Measurements from ENCODE around the gene KCNJ8.
"Not testable (repeated sequence)": the region's sequence is repeated elsewhere in the genome, so short reads cannot be mapped to it uniquely, and the experiment has no call there.

Gene KCNJ8

GRCh38 chr12:21774358-21775132, at the start of gene KCNJ8:
Gene KCNJ8, minus strand, starts transcription at chr12:21774706. Its CDS starts 1,090 bp downstream, at chr12:21773616.
- Mint-ChIP-seq H3K36me3 (ENCODE audit: low read depth) (no peaks in the 10 kb centered on the region), H3K9me3 (no peaks in the 10 kb centered on the region), H3K27ac (no peak within 1 kb of the TSS), H3K4me3 (peak within 1 kb of the TSS; percentile 53), H3K27me3 (peaks cover 53% of the 10 kb centered on the region), H3K4me1 (ENCODE audit: low read depth) (peaks cover 12% of the 10 kb centered on the region)
- peak; percentile 32 for DNase-seq

GRCh38 chr12:21823581-21823980, 49.1 kb upstream of the KCNJ8 start:
- Mint-ChIP-seq H3K36me3 (ENCODE audit: low read depth) (no peaks in the 10 kb centered on the region), H3K27me3 (peaks cover 6% of the 10 kb centered on the region), H3K9me3 (no peaks in the 10 kb centered on the region), H3K27ac (no peak overlapping the region), H3K4me3 (no peak overlapping the region), H3K4me1 (ENCODE audit: low read depth) (no peaks in the 10 kb centered on the region)
- no peak for DNase-seq

GRCh38 chr12:21819678-21820077, 45.2 kb upstream of the KCNJ8 start:
- Mint-ChIP-seq H3K9me3 (no peaks in the 10 kb centered on the region), H3K27ac (no peak overlapping the region), H3K4me1 (ENCODE audit: low read depth) (no peaks in the 10 kb centered on the region), H3K27me3 (no peaks in the 10 kb centered on the region), H3K36me3 (ENCODE audit: low read depth) (no peaks in the 10 kb centered on the region), H3K4me3 (no peak overlapping the region)
- no peak for DNase-seq

GRCh38 chr12:21819236-21819635, 44.7 kb upstream of the KCNJ8 start:
- DNase-seq = no peak
- no peaks in the 10 kb centered on the region for H3K36me3 Mint-ChIP-seq (ENCODE audit: low read depth)
- H3K9me3 Mint-ChIP-seq = no peaks in the 10 kb centered on the region
- no peaks in the 10 kb centered on the region for H3K4me1 Mint-ChIP-seq (ENCODE audit: low read depth)
- H3K4me3 Mint-ChIP-seq = no peak overlapping the region
- no peaks in the 10 kb centered on the region for H3K27me3 Mint-ChIP-seq
- no peak overlapping the region for H3K27ac Mint-ChIP-seq

- no peak for DNase-seq
- no peak overlapping the region for H3K4me3 Mint-ChIP-seq
- H3K4me1 Mint-ChIP-seq (ENCODE audit: low read depth) = no peaks in the 10 kb centered on the region
Measured at GRCh38 chr12:21818627-21819026, 44.1 kb upstream of the KCNJ8 start.

GRCh38 chr12:21815306-21816062, 41.0 kb upstream of the KCNJ8 start:
- no peak for DNase-seq
- H3K4me3 Mint-ChIP-seq = no peak overlapping the region
- no peaks in the 10 kb centered on the region for H3K9me3 Mint-ChIP-seq
- no peaks in the 10 kb centered on the region for H3K27me3 Mint-ChIP-seq
- no peaks in the 10 kb centered on the region for H3K4me1 Mint-ChIP-seq (ENCODE audit: low read depth)
- no peaks in the 10 kb centered on the region for H3K36me3 Mint-ChIP-seq (ENCODE audit: low read depth)
- H3K27ac Mint-ChIP-seq = no peak overlapping the region

More at GRCh38 chr12:21818627-21819026, 44.1 kb upstream of the KCNJ8 start:
- H3K27ac Mint-ChIP-seq = no peak overlapping the region
- H3K27me3 Mint-ChIP-seq = no peaks in the 10 kb centered on the region
- no peaks in the 10 kb centered on the region for H3K9me3 Mint-ChIP-seq
- no peaks in the 10 kb centered on the region for H3K36me3 Mint-ChIP-seq (ENCODE audit: low read depth)

- H3K27me3 Mint-ChIP-seq = no peaks in the 10 kb centered on the region
- no peaks in the 10 kb centered on the region for H3K36me3 Mint-ChIP-seq (ENCODE audit: low read depth)
- H3K4me3 Mint-ChIP-seq = no peak overlapping the region
- H3K4me1 Mint-ChIP-seq (ENCODE audit: low read depth) = no peaks in the 10 kb centered on the region
- no peak for DNase-seq
- no peak overlapping the region for H3K27ac Mint-ChIP-seq
- peaks cover 2% of the 10 kb centered on the region for H3K9me3 Mint-ChIP-seq
Measured at GRCh38 chr12:21814814-21815213, 40.3 kb upstream of the KCNJ8 start.

- DNase-seq = no peak
- H3K9me3 Mint-ChIP-seq = peaks cover 2% of the 10 kb centered on the region
- no peaks in the 10 kb centered on the region for H3K4me1 Mint-ChIP-seq (ENCODE audit: low read depth)
- no peaks in the 10 kb centered on the region for H3K27me3 Mint-ChIP-seq
- H3K36me3 Mint-ChIP-seq (ENCODE audit: low read depth) = no peaks in the 10 kb centered on the region
- no peak overlapping the region for H3K4me3 Mint-ChIP-seq
- no peak overlapping the region for H3K27ac Mint-ChIP-seq
Measured at GRCh38 chr12:21814327-21814726, 39.8 kb upstream of the KCNJ8 start.

- Mint-ChIP-seq H3K9me3 (peaks cover 2% of the 10 kb centered on the region), H3K27me3 (no peaks in the 10 kb centered on the region), H3K4me1 (ENCODE audit: low read depth) (no peaks in the 10 kb centered on the region), H3K4me3 (no peak overlapping the region), H3K27ac (no peak overlapping the region), H3K36me3 (ENCODE audit: low read depth) (no peaks in the 10 kb centered on the region)
- no peak for DNase-seq
Measured at GRCh38 chr12:21813751-21814150, 39.2 kb upstream of the KCNJ8 start.

GRCh38 chr12:21813125-21813524, 38.6 kb upstream of the KCNJ8 start:
- Mint-ChIP-seq H3K27me3 (no peaks in the 10 kb centered on the region), H3K27ac (no peak overlapping the region), H3K4me3 (no peak overlapping the region), H3K9me3 (peaks cover 2% of the 10 kb centered on the region), H3K36me3 (ENCODE audit: low read depth) (no peaks in the 10 kb centered on the region), H3K4me1 (ENCODE audit: low read depth) (no peaks in the 10 kb centered on the region)
- no peak for DNase-seq

GRCh38 chr12:21812340-21812739, 37.8 kb upstream of the KCNJ8 start:
- not testable (repeated sequence) for DNase-seq; H3K36me3 Mint-ChIP-seq (ENCODE audit: low read depth); H3K27ac Mint-ChIP-seq; H3K9me3 Mint-ChIP-seq; H3K27me3 Mint-ChIP-seq; H3K4me1 Mint-ChIP-seq (ENCODE audit: low read depth); H3K4me3 Mint-ChIP-seq

GRCh38 chr12:21809100-21809499, 34.6 kb upstream of the KCNJ8 start:
- no peaks in the 10 kb centered on the region for H3K27me3 Mint-ChIP-seq
- DNase-seq = no peak
- peaks cover 2% of the 10 kb centered on the region for H3K9me3 Mint-ChIP-seq
- no peaks in the 10 kb centered on the region for H3K4me1 Mint-ChIP-seq (ENCODE audit: low read depth)
- H3K4me3 Mint-ChIP-seq = no peak overlapping the region
- no peak overlapping the region for H3K27ac Mint-ChIP-seq
- H3K36me3 Mint-ChIP-seq (ENCODE audit: low read depth) = no peaks in the 10 kb centered on the region

GRCh38 chr12:21806255-21806654, 31.7 kb upstream of the KCNJ8 start:
- peaks cover 2% of the 10 kb centered on the region for H3K9me3 Mint-ChIP-seq
- no peaks in the 10 kb centered on the region for H3K27me3 Mint-ChIP-seq
- no peak overlapping the region for H3K4me3 Mint-ChIP-seq
- H3K4me1 Mint-ChIP-seq (ENCODE audit: low read depth) = no peaks in the 10 kb centered on the region
- no peak overlapping the region for H3K27ac Mint-ChIP-seq
- DNase-seq = no peak
- no peaks in the 10 kb centered on the region for H3K36me3 Mint-ChIP-seq (ENCODE audit: low read depth)

- no peaks in the 10 kb centered on the region for H3K4me1 Mint-ChIP-seq (ENCODE audit: low read depth)
- no peak overlapping the region for H3K4me3 Mint-ChIP-seq
- no peak overlapping the region for H3K27ac Mint-ChIP-seq
- no peaks in the 10 kb centered on the region for H3K36me3 Mint-ChIP-seq (ENCODE audit: low read depth)
- H3K9me3 Mint-ChIP-seq = no peaks in the 10 kb centered on the region
- no peak for DNase-seq
- H3K27me3 Mint-ChIP-seq = no peaks in the 10 kb centered on the region
Measured at GRCh38 chr12:21801522-21802288, 27.2 kb upstream of the KCNJ8 start.

- Mint-ChIP-seq H3K4me3 (no peak overlapping the region), H3K27ac (no peak overlapping the region), H3K27me3 (peaks cover 7% of the 10 kb centered on the region), H3K9me3 (no peaks in the 10 kb centered on the region), H3K4me1 (ENCODE audit: low read depth) (no peaks in the 10 kb centered on the region), H3K36me3 (ENCODE audit: low read depth) (no peaks in the 10 kb centered on the region)
- no peak for DNase-seq
Measured at GRCh38 chr12:21800011-21800410, 25.5 kb upstream of the KCNJ8 start.
